HCT116 (cell line): ENCODE results near the gene CRYBA4.

Experiments
- FOSL1 ChIP-seq: IDR thresholded peaks from 2 replicates; pipeline ENCODE4 v1.6.1; 2012; ENCODE audit warnings: low read depth
- MAX ChIP-seq: IDR thresholded peaks from 2 replicates; pipeline ENCODE4 v1.6.1; 2012
- REST ChIP-seq: IDR thresholded peaks from 2 replicates; pipeline ENCODE4 v1.6.1; 2012; ENCODE audit warnings: low read depth
- TF ChIP-seq, protein P1 (sequence below), 3 experiments: fragments of 200-600 bp in 1 of 3; sonication (generic) in 1 of 3; IDR thresholded peaks in 2 of 3; conservative IDR thresholded peaks in 1 of 3; 2 replicates each; pipeline ENCODE4 v1.5.1; 2012 to 2017; ENCODE audit warnings: low read depth in 2 of 3, low read length in 2 of 3, antibody characterized with exemption in 1 of 3, borderline replicate concordance in 1 of 3, control low read depth in 1 of 3, mild to moderate bottlenecking in 1 of 3, mixed read lengths in 1 of 3, mixed run types in 1 of 3, moderate library complexity in 1 of 3; ENCODE audit not compliant: insufficient read depth in 1 of 3
- TF ChIP-seq, protein P2 (sequence below): IDR thresholded peaks from 2 replicates; pipeline ENCODE4 v1.6.1; 2012

GRCh38 chr22:26662160-26662559, 40.4 kb downstream of the CRYBA4 start:
- no peak for TF ChIP-seq MAX
- no peak for TF ChIP-seq REST
- no peak for TF ChIP-seq FOSL1
- TF ChIP-seq, protein P1, sequence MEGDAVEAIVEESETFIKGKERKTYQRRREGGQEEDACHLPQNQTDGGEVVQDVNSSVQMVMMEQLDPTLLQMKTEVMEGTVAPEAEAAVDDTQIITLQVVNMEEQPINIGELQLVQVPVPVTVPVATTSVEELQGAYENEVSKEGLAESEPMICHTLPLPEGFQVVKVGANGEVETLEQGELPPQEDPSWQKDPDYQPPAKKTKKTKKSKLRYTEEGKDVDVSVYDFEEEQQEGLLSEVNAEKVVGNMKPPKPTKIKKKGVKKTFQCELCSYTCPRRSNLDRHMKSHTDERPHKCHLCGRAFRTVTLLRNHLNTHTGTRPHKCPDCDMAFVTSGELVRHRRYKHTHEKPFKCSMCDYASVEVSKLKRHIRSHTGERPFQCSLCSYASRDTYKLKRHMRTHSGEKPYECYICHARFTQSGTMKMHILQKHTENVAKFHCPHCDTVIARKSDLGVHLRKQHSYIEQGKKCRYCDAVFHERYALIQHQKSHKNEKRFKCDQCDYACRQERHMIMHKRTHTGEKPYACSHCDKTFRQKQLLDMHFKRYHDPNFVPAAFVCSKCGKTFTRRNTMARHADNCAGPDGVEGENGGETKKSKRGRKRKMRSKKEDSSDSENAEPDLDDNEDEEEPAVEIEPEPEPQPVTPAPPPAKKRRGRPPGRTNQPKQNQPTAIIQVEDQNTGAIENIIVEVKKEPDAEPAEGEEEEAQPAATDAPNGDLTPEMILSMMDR (IDR thresholded peaks at IDR 0.05 in 2 of 3, conservative IDR thresholded peaks at IDR 0.05 in 1 of 3; ENCODE audit: borderline replicate concordance in 1 of 3, insufficient read depth in 1 of 3, low read depth in 2 of 3, low read length in 2 of 3), result no peak
- TF ChIP-seq, protein P2, sequence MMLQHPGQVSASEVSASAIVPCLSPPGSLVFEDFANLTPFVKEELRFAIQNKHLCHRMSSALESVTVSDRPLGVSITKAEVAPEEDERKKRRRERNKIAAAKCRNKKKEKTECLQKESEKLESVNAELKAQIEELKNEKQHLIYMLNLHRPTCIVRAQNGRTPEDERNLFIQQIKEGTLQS, result no peak
